Astrocyte (in vitro differentiated cells and primary cell): ENCODE measurements around the gene MYBPHL.

Source experiments
- EZH2 ChIP-seq: IDR thresholded peaks from 2 replicates; pipeline ENCODE4 v1.6.1; 2012; ENCODE audit warnings: mild to moderate bottlenecking, low read length, inconsistent platforms; ENCODE audit not compliant: insufficient read depth
- TF ChIP-seq, protein P1 (sequence below): IDR thresholded peaks from 2 replicates; pipeline ENCODE4 v1.5.1; 2011; ENCODE audit warnings: low read depth, mild to moderate bottlenecking, inconsistent platforms, low read length, moderate library complexity; ENCODE audit not compliant: insufficient read depth

DNA sequence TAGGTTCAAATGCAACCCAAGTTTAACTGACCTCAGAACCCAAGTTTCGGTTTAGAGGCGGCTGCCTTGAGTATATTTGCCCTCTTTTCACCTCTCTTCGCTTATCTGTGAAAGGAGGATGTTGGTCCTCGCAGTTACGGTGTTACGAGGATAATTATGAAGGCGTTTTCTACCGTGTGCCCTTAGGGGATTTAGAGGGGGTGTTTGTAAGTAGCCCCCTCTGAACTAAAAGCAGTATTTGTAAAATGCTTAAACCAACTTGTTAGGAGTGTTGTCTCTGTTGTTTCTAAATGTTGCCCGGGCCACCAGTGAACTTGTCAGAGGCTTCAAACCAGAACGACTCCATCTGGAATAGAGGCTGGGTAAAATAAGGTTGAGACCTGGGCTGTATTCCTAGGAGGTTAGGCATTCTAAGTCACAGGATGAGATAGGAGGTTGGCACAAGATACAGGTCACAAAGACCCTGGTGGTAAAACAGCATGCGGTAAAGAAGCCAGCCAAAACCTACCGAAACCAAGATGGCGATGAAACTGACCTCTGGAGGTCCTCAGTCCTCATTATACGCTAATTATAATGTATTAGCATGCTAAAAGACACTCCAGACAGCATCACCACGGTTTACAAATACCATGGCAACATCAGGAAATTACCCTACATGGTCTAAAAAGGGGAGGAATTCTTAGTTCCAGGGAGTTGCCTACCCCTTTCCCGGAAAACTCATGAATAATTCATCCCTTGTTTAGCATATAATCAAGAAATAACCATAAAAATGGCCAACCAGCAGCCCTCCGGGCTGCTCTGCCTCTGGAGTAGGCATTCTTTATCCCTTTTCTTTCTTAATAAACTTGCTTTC lies 22.8 kb downstream of the MYBPHL start:
- TF ChIP-seq EZH2: no peak
- TF ChIP-seq, protein P1, sequence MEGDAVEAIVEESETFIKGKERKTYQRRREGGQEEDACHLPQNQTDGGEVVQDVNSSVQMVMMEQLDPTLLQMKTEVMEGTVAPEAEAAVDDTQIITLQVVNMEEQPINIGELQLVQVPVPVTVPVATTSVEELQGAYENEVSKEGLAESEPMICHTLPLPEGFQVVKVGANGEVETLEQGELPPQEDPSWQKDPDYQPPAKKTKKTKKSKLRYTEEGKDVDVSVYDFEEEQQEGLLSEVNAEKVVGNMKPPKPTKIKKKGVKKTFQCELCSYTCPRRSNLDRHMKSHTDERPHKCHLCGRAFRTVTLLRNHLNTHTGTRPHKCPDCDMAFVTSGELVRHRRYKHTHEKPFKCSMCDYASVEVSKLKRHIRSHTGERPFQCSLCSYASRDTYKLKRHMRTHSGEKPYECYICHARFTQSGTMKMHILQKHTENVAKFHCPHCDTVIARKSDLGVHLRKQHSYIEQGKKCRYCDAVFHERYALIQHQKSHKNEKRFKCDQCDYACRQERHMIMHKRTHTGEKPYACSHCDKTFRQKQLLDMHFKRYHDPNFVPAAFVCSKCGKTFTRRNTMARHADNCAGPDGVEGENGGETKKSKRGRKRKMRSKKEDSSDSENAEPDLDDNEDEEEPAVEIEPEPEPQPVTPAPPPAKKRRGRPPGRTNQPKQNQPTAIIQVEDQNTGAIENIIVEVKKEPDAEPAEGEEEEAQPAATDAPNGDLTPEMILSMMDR: no peak
